ENCODE measurements around the gene SH3PXD2A. TPM values are rescaled to one million over a fixed set of nuclear protein-coding genes. Genes with fewer than 3 reads are reported as not detected.

SH3PXD2A gene
- total RNA-seq, 1 experiment from 2014 or later = 6.3 TPM

- H3K9me3 ChIP-seq = no peaks in the 10 kb centered on the region
- CTCF ChIA-PET = interaction anchor here (1.1 kb wide), 1 partner anchor 21 kb away, joined by 3 read pairs; no protein-coding TSS in a partner anchor
- no peaks in the 10 kb centered on the region for H3K27me3 Mint-ChIP-seq (ENCODE audit: insufficient read depth, unreplicated experiment)
- H3K27ac Mint-ChIP-seq (ENCODE audit: unreplicated experiment) = no peak overlapping the region
- no peaks in the 10 kb centered on the region for H3K9me3 Mint-ChIP-seq (ENCODE audit: unreplicated experiment)
- DNase-seq = no peak
- H3K36me3 Mint-ChIP-seq (ENCODE audit: insufficient read depth, unreplicated experiment) = peaks cover 6% of the 10 kb centered on the region
- no peaks in the 10 kb centered on the region; the same call in 1 of the 2 replicates for H3K36me3 ChIP-seq (ENCODE audit: control insufficient read depth, insufficient read depth, low read length)
- H3K4me3 ChIP-seq (ENCODE audit: low read depth, low read length) = no peak overlapping the region
- BruUV-seq (replicated peaks) = no TSS peak
- TF ChIP-seq, protein P1, sequence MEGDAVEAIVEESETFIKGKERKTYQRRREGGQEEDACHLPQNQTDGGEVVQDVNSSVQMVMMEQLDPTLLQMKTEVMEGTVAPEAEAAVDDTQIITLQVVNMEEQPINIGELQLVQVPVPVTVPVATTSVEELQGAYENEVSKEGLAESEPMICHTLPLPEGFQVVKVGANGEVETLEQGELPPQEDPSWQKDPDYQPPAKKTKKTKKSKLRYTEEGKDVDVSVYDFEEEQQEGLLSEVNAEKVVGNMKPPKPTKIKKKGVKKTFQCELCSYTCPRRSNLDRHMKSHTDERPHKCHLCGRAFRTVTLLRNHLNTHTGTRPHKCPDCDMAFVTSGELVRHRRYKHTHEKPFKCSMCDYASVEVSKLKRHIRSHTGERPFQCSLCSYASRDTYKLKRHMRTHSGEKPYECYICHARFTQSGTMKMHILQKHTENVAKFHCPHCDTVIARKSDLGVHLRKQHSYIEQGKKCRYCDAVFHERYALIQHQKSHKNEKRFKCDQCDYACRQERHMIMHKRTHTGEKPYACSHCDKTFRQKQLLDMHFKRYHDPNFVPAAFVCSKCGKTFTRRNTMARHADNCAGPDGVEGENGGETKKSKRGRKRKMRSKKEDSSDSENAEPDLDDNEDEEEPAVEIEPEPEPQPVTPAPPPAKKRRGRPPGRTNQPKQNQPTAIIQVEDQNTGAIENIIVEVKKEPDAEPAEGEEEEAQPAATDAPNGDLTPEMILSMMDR (IDR thresholded peaks at IDR 0.05; ENCODE audit: insufficient read depth in 1 of 2, low read depth in 1 of 2, low read length in 1 of 2, severe bottlenecking in 1 of 2, unreplicated experiment in 1 of 2) = no peak
- intact Hi-C loops (cut with micrococcal nuclease; ENCODE audit: unreplicated experiment) = loop anchor here (5.0 kb wide), 1 partner anchor 38 kb away; no protein-coding TSS in a partner anchor
- H3K4me3 Mint-ChIP-seq (ENCODE audit: unreplicated experiment) = no peak overlapping the region
- POLR2A ChIA-PET = no interaction called here
- no peaks in the 10 kb centered on the region for H3K27me3 ChIP-seq (replicated peaks; ENCODE audit: control insufficient read depth, insufficient read depth, low read length)
- H3K4me1 Mint-ChIP-seq (ENCODE audit: low read depth, unreplicated experiment) = no peaks in the 10 kb centered on the region
- no peaks in the 10 kb centered on the region for H3K4me1 ChIP-seq
Measured at GRCh38 chr10:103614306-103615158, 240.8 kb downstream of the SH3PXD2A start.

DNA sequence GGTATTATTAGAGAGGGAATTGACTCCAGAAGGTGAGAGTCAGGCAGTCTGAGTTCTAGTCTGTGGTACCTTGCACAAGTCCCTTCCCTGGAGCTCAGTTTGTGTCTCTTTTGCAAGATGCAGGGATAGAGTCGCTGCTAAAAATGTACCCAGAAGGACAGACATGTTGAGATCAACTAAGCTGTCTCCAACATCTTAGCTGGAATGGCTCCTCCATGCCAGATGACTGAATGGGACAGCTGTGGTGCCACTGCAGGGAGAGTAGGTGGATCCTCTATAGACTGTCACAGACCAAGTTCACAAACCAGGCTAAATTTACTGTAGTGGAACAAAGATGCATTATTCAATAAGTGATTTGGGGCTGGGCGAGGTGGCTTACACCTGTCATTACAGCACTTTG lies 241.8 kb downstream of the SH3PXD2A start:
- intact Hi-C loops (cut with micrococcal nuclease; ENCODE audit: unreplicated experiment) = loop anchor here (5.0 kb wide), 1 partner anchor 39 kb away; no protein-coding TSS in a partner anchor
- no peak overlapping the region for H3K27ac Mint-ChIP-seq (ENCODE audit: unreplicated experiment)
- no peak overlapping the region for H3K4me3 Mint-ChIP-seq (ENCODE audit: unreplicated experiment)
- no peaks in the 10 kb centered on the region for H3K9me3 ChIP-seq
- H3K36me3 Mint-ChIP-seq (ENCODE audit: insufficient read depth, unreplicated experiment) = peaks cover 6% of the 10 kb centered on the region
- no peak for DNase-seq
- no peaks in the 10 kb centered on the region for H3K27me3 Mint-ChIP-seq (ENCODE audit: insufficient read depth, unreplicated experiment)
- no TSS peak for BruUV-seq (replicated peaks)
- POLR2A ChIA-PET = no interaction called here
- CTCF ChIA-PET = no interaction called here
- TF ChIP-seq, protein P1 (IDR thresholded peaks at IDR 0.05; ENCODE audit: insufficient read depth in 1 of 2, low read depth in 1 of 2, low read length in 1 of 2, severe bottlenecking in 1 of 2, unreplicated experiment in 1 of 2) = no peak
- no peaks in the 10 kb centered on the region for H3K4me1 ChIP-seq
- H3K27me3 ChIP-seq (replicated peaks; ENCODE audit: control insufficient read depth, insufficient read depth, low read length) = no peaks in the 10 kb centered on the region
- no peak overlapping the region for H3K4me3 ChIP-seq (ENCODE audit: low read depth, low read length)
- no peaks in the 10 kb centered on the region for H3K4me1 Mint-ChIP-seq (ENCODE audit: low read depth, unreplicated experiment)
- no peaks in the 10 kb centered on the region; the same call in 1 of the 2 replicates for H3K36me3 ChIP-seq (ENCODE audit: control insufficient read depth, insufficient read depth, low read length)
- no peaks in the 10 kb centered on the region for H3K9me3 Mint-ChIP-seq (ENCODE audit: unreplicated experiment)

GRCh38 chr10:103612462-103613365 lies 242.7 kb downstream of the SH3PXD2A start:
- H3K9me3 Mint-ChIP-seq (ENCODE audit: unreplicated experiment) = no peaks in the 10 kb centered on the region
- no peak for DNase-seq
- H3K4me3 Mint-ChIP-seq (ENCODE audit: unreplicated experiment) = no peak overlapping the region
- no peaks in the 10 kb centered on the region for H3K4me1 Mint-ChIP-seq (ENCODE audit: low read depth, unreplicated experiment)
- peaks cover 13% of the 10 kb centered on the region for H3K36me3 Mint-ChIP-seq (ENCODE audit: insufficient read depth, unreplicated experiment)
- POLR2A ChIA-PET = no interaction called here
- H3K27me3 Mint-ChIP-seq (ENCODE audit: insufficient read depth, unreplicated experiment) = no peaks in the 10 kb centered on the region
- TF ChIP-seq, protein P1 (IDR thresholded peaks at IDR 0.05; ENCODE audit: insufficient read depth in 1 of 2, low read depth in 1 of 2, low read length in 1 of 2, severe bottlenecking in 1 of 2, unreplicated experiment in 1 of 2) = no peak
- no peaks in the 10 kb centered on the region for H3K9me3 ChIP-seq
- no peaks in the 10 kb centered on the region for H3K4me1 ChIP-seq
- no TSS peak for BruUV-seq (replicated peaks)
- no peak overlapping the region for H3K27ac Mint-ChIP-seq (ENCODE audit: unreplicated experiment)
- H3K27me3 ChIP-seq (replicated peaks; ENCODE audit: control insufficient read depth, insufficient read depth, low read length) = no peaks in the 10 kb centered on the region
- intact Hi-C loops (cut with micrococcal nuclease; ENCODE audit: unreplicated experiment) = loop anchor here (5.0 kb wide), 1 partner anchor 40 kb away; no protein-coding TSS in a partner anchor
- no peaks in the 10 kb centered on the region for H3K36me3 ChIP-seq (ENCODE audit: control insufficient read depth, insufficient read depth, low read length)
- no peak overlapping the region for H3K4me3 ChIP-seq (ENCODE audit: low read depth, low read length)
- CTCF ChIA-PET = interaction anchor here (1.2 kb wide), 1 partner anchor 76 kb away, joined by 4 read pairs; no protein-coding TSS in a partner anchor

Measured in Caco-2 (cell line).